ENCODE measurements around the gene RHBDL2.
"Not testable (repeated sequence)": the region's sequence is repeated elsewhere in the genome, so short reads cannot be mapped to it uniquely, and the experiment has no call there.

GRCh38 chr1:38845088-38845487 lies 96.5 kb downstream of the RHBDL2 start:
- TF ChIP-seq EZH2phosphoT487 (IDR thresholded peaks at IDR 0.05; ENCODE audit: borderline replicate concordance, low read length), result not testable (repeated sequence)
- TF ChIP-seq, protein P1, sequence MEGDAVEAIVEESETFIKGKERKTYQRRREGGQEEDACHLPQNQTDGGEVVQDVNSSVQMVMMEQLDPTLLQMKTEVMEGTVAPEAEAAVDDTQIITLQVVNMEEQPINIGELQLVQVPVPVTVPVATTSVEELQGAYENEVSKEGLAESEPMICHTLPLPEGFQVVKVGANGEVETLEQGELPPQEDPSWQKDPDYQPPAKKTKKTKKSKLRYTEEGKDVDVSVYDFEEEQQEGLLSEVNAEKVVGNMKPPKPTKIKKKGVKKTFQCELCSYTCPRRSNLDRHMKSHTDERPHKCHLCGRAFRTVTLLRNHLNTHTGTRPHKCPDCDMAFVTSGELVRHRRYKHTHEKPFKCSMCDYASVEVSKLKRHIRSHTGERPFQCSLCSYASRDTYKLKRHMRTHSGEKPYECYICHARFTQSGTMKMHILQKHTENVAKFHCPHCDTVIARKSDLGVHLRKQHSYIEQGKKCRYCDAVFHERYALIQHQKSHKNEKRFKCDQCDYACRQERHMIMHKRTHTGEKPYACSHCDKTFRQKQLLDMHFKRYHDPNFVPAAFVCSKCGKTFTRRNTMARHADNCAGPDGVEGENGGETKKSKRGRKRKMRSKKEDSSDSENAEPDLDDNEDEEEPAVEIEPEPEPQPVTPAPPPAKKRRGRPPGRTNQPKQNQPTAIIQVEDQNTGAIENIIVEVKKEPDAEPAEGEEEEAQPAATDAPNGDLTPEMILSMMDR (IDR thresholded peaks at IDR 0.05; ENCODE audit: low read depth, low read length, poor library complexity, severe bottlenecking), result not testable (repeated sequence)

Data from DOHH2 (cell line).